ENCODE measurements around the gene PRKCD. TPM values are rescaled to one million over a fixed set of nuclear protein-coding genes. Genes with fewer than 3 reads are reported as not detected.

Gene PRKCD
- total RNA-seq, 2 experiments from 2014 or later, result 18.1 to 20.1 TPM

GRCh38 chr3:53166206-53166605, 5.2 kb downstream of the PRKCD start:
- Histone ChIP-seq H3K4me3 (ENCODE audit: low read length) (no peak overlapping the region), H3K36me3 (ENCODE audit: insufficient read depth, low read length) (peaks cover 5% of the 10 kb centered on the region), H3K9me3 (ENCODE audit: control insufficient read depth in 1 of 2, insufficient read depth in 1 of 2, low read length in 2 of 2) (no peaks in the 10 kb centered on the region), H3K27me3 (ENCODE audit: control insufficient read depth in 1 of 2, insufficient read depth in 2 of 2, low read length in 2 of 2) (no peaks in the 10 kb centered on the region), H3K27ac (ENCODE audit: low read depth in 1 of 2, low read length in 2 of 2) (no peak overlapping the region), H3K4me1 (ENCODE audit: insufficient read depth, low read length) (peaks cover 61% of the 10 kb centered on the region)
- no peak overlapping the region for H3K27ac Mint-ChIP-seq
- POLR2A ChIA-PET, result no interaction called here
- CTCF ChIA-PET, result no interaction called here
- no peaks in the 10 kb centered on the region for H3K9me3 Mint-ChIP-seq
- TF ChIP-seq, protein P1, sequence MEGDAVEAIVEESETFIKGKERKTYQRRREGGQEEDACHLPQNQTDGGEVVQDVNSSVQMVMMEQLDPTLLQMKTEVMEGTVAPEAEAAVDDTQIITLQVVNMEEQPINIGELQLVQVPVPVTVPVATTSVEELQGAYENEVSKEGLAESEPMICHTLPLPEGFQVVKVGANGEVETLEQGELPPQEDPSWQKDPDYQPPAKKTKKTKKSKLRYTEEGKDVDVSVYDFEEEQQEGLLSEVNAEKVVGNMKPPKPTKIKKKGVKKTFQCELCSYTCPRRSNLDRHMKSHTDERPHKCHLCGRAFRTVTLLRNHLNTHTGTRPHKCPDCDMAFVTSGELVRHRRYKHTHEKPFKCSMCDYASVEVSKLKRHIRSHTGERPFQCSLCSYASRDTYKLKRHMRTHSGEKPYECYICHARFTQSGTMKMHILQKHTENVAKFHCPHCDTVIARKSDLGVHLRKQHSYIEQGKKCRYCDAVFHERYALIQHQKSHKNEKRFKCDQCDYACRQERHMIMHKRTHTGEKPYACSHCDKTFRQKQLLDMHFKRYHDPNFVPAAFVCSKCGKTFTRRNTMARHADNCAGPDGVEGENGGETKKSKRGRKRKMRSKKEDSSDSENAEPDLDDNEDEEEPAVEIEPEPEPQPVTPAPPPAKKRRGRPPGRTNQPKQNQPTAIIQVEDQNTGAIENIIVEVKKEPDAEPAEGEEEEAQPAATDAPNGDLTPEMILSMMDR (IDR thresholded peaks at IDR 0.05), result no peak
- no peaks in the 10 kb centered on the region for H3K27me3 Mint-ChIP-seq
- intact Hi-C loops (cut with DNase I, micrococcal nuclease), result loop anchor here in 1 of 2 experiments (10.0 kb wide), 1 partner anchor 179 kb away; the partner anchor contains the start of gene DCP1A
- peaks cover 35% of the 10 kb centered on the region for H3K4me1 Mint-ChIP-seq (ENCODE audit: low read depth)
- ATAC-seq (ENCODE audit: poor library complexity) (no peak), DNase-seq (no peak)
- no peak overlapping the region for H3K4me3 Mint-ChIP-seq
- H3K36me3 Mint-ChIP-seq (ENCODE audit: low read depth), result no peaks in the 10 kb centered on the region

DNA sequence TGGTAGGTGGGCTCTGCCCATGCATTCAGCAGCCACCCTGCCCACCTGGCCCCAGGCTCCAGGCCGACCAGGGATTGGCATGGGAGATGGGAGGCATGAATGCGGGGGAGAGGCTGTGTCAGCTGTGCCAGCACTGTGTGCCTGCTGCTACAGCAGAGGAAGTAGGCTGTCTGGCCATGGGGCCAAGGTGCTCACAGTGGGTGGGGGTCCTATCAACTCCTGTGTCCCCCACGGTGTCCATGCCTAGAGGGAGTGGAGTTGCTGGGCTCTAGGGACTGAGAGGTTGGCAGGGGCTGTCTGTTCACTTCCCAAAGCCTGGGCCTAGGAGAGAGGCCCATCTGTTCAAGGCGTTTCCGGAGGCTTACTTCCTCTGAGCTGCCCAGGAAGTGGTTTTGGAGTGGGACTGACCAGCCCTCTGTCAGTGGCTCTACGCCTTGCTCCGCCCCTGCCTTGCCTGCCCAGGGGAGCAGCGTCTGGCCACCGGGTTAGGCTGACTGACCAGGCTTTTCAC, 5.8 kb downstream of the PRKCD start:
- Mint-ChIP-seq H3K27me3 (no peaks in the 10 kb centered on the region), H3K4me3 (no peak overlapping the region), H3K4me1 (ENCODE audit: low read depth) (peaks cover 35% of the 10 kb centered on the region), H3K9me3 (no peaks in the 10 kb centered on the region), H3K27ac (no peak overlapping the region), H3K36me3 (ENCODE audit: low read depth) (no peaks in the 10 kb centered on the region)
- Histone ChIP-seq H3K9me3 (ENCODE audit: control insufficient read depth in 1 of 2, insufficient read depth in 1 of 2, low read length in 2 of 2) (no peaks in the 10 kb centered on the region), H3K4me3 (ENCODE audit: low read length) (no peak overlapping the region), H3K36me3 (ENCODE audit: insufficient read depth, low read length) (peaks cover 5% of the 10 kb centered on the region), H3K4me1 (ENCODE audit: insufficient read depth, low read length) (peaks cover 65% of the 10 kb centered on the region), H3K27me3 (ENCODE audit: control insufficient read depth in 1 of 2, insufficient read depth in 2 of 2, low read length in 2 of 2) (no peaks in the 10 kb centered on the region), H3K27ac (ENCODE audit: low read depth in 1 of 2, low read length in 2 of 2) (no peak overlapping the region)
- peak in 2 of 14 experiments; percentile 46 to 53 for DNase-seq
- TF ChIP-seq, protein P1 (IDR thresholded peaks at IDR 0.05), result no peak
- no peak for ATAC-seq (ENCODE audit: poor library complexity)
- POLR2A ChIA-PET, result no interaction called here
- CTCF ChIA-PET, result no interaction called here
- intact Hi-C loops (cut with DNase I, micrococcal nuclease), result loop anchor here in 1 of 2 experiments (10.0 kb wide), 1 partner anchor 178 kb away; the partner anchor contains the start of gene DCP1A

GRCh38 chr3:53167418-53168174, 6.6 kb downstream of the PRKCD start:
- Mint-ChIP-seq H3K9me3 (no peaks in the 10 kb centered on the region), H3K36me3 (ENCODE audit: low read depth) (no peaks in the 10 kb centered on the region), H3K4me3 (no peak overlapping the region), H3K4me1 (ENCODE audit: low read depth) (peaks cover 30% of the 10 kb centered on the region), H3K27ac (no peak overlapping the region), H3K27me3 (no peaks in the 10 kb centered on the region)
- DNase-seq (no peak), ATAC-seq (ENCODE audit: poor library complexity) (no peak)
- H3K27me3 ChIP-seq (ENCODE audit: control insufficient read depth in 1 of 2, insufficient read depth in 2 of 2, low read length in 2 of 2), result no peaks in the 10 kb centered on the region
- H3K4me1 ChIP-seq (ENCODE audit: insufficient read depth, low read length), result peaks cover 58% of the 10 kb centered on the region
- intact Hi-C loops (cut with DNase I, micrococcal nuclease), result loop anchor here in 1 of 2 experiments (10.0 kb wide), 1 partner anchor 177 kb away; the partner anchor contains the start of gene DCP1A
- peaks cover 5% of the 10 kb centered on the region for H3K36me3 ChIP-seq (ENCODE audit: insufficient read depth, low read length)
- H3K9me3 ChIP-seq (ENCODE audit: control insufficient read depth in 1 of 2, insufficient read depth in 1 of 2, low read length in 2 of 2), result no peaks in the 10 kb centered on the region
- CTCF ChIA-PET, result no interaction called here
- TF ChIP-seq, protein P1 (IDR thresholded peaks at IDR 0.05), result no peak
- H3K27ac ChIP-seq (ENCODE audit: low read depth in 1 of 2, low read length in 2 of 2), result no peak overlapping the region
- POLR2A ChIA-PET, result no interaction called here
- H3K4me3 ChIP-seq (ENCODE audit: low read length), result no peak overlapping the region

Data from CD4-positive, alpha-beta T cell (primary cell).